Subcutaneous adipose tissue (tissue), 4 donors: Measurements from ENCODE around the gene RNF14. TPM values are rescaled to one million over a fixed set of nuclear protein-coding genes. Genes with fewer than 3 reads are reported as not detected.

Source experiments
- total RNA-seq, 4 donors: library from RNA; depleted of rRNA; stranded (reverse); fragments of >200 nt; gene quantifications; one replicate each; pipeline ENCODE4 v1.1.0, GENCODE V29; 2016
- TF ChIP-seq, protein P1 (sequence below): fragments of 450-650 bp; IDR thresholded peaks from one replicate; pipeline ENCODE4 v1.5.1; 2016; ENCODE audit warnings: low read depth, mild to moderate bottlenecking, control low read depth, antibody characterized with exemption, moderate library complexity

RNF14 gene
- total RNA-seq, 4 donors from 2014 or later, result 28.1 to 111 (median 63.3) TPM

DNA sequence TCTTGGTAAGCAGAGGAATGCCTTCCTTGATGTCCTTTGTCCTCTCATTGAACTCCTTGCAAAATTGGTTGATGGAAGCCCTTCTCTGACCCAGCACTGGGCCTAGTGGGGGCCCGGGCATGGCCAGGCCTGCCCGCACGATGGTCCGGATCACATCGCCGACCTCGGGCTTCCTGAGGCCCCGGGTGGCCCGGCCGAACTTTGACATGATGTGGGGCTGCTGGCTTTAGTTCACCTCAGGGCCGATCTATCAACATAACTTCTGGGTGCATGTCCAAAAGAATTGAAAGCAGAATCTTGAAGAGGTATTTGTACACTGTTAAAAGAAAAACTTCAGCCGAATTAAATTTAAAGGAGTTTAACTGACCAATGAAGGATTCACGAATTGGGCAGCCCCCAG is 68.0 kb downstream of the RNF14 start:
- TF ChIP-seq, protein P1, sequence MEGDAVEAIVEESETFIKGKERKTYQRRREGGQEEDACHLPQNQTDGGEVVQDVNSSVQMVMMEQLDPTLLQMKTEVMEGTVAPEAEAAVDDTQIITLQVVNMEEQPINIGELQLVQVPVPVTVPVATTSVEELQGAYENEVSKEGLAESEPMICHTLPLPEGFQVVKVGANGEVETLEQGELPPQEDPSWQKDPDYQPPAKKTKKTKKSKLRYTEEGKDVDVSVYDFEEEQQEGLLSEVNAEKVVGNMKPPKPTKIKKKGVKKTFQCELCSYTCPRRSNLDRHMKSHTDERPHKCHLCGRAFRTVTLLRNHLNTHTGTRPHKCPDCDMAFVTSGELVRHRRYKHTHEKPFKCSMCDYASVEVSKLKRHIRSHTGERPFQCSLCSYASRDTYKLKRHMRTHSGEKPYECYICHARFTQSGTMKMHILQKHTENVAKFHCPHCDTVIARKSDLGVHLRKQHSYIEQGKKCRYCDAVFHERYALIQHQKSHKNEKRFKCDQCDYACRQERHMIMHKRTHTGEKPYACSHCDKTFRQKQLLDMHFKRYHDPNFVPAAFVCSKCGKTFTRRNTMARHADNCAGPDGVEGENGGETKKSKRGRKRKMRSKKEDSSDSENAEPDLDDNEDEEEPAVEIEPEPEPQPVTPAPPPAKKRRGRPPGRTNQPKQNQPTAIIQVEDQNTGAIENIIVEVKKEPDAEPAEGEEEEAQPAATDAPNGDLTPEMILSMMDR, result no peak

DNA sequence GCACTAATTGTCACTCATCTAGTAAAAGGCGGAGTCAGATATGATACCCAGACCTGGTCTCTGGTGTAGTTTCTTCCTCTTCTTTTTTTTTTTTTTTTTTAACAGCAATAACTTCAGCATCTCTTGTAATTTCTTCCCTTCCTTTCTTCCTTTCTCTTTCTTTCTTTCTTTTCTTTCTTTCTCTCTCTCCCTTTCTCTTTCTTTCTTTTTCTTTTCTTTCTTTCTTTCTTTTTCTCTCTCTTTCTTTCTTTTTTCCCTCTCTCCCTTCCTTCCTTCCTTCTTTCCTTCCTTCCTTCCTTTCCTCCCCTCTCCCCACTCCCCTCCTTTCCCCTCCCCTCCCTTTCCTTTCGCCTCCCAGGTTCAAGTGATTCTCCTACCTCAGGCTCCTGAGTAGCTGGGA is 69.8 kb downstream of the RNF14 start:
- TF ChIP-seq, protein P1, result no peak

Other genes with a start within 250 kb of the RNF14 start
- 10 to 100 TPM in 3 of 4 donors, 1 to 10 TPM in 1; 9.5 to 96.8 (median 19.6) TPM for gene PCDH1, start 90.7 kb upstream of the RNF14 start, total RNA-seq
- 10 to 100 TPM; 46.3 to 88.9 (median 77.6) TPM for gene DELE1, start 45.2 kb upstream of the RNF14 start, total RNA-seq
- 1 to 10 TPM; 2.4 to 5.5 (median 2.5) TPM for gene PCDH12, start 10.9 kb upstream of the RNF14 start, total RNA-seq
- 10 to 100 TPM; 16.0 to 46.9 (median 35.4) TPM for gene GNPDA1, start 43.9 kb downstream of the RNF14 start, total RNA-seq
- 100 to 1,000 TPM in 2 of 4 donors, 10 to 100 TPM in 2; 91.7 to 101 (median 97.0) TPM for gene NDFIP1, start 139.7 kb downstream of the RNF14 start, total RNA-seq